GM19438 (cell line): ENCODE data around the gene LMNTD2.
A peak's percentile ranks its signal among the peaks of the same experiment; 100 is the strongest.

Experiments
- ATAC-seq: cut with Tn5 transposase; IDR thresholded peaks from one replicate; pipeline ENCODE4 v1.9.1; 2021; ENCODE audit warnings: low read depth; ENCODE audit not compliant: unreplicated experiment

LMNTD2 gene

DNA sequence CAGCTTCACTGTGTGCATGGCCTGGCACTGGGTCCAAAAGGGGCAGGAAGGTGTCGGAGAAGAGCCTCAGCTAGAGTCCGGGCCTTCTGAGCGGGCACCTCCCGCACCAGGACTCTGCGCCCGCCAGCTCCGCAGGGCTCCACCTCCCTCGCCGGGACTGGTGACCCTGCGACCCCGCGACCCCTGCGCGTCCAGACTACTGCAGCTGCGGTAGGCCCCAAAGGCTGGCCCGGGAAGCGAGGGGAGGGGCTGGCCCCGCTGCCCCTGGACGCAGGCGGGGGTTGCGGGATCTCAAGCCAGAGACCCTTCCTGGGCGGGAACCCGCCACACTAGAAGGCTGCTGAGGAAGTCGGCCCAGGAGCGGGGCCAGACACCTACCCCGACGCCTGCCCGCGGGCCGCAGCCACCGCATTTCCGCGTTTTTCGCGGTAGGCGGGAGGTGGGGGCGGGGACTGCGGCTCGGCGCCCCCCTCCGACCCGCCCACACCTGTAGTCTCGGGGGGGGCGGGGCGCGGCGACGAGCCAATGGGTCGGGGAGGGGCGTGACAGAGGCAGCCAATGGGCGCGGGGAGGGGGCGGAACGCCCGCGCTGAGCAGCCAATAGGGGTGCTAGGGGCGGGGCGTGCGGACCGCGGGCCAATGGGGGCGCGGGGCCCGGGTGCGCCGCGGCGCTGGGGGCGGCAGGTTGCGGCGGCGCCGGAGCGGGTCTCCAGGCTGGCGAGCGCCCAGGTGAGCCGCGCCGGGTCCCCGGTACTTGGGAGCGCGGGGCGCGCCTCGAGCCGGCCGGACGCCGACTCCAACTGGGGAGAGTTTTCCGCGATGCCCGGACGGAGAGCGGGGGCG lies at the start of gene LMNTD2, which contains the start of gene RASSF7:
Gene LMNTD2 (minus strand): TSS at position 434 of the 843 bp plus-strand sequence. CDS start 22 bp downstream, at position 412.
Gene RASSF7 (plus strand): TSS at position 666 of the 843 bp plus-strand sequence. CDS start 799 bp downstream, outside the sequence.
- peak; percentile 61 for ATAC-seq

GRCh38 chr11:609341-609811 lies 48.8 kb upstream of the LMNTD2 start:
- ATAC-seq, result no peak

GRCh38 chr11:608791-609251 lies 48.3 kb upstream of the LMNTD2 start:
- ATAC-seq, result no peak

DNA sequence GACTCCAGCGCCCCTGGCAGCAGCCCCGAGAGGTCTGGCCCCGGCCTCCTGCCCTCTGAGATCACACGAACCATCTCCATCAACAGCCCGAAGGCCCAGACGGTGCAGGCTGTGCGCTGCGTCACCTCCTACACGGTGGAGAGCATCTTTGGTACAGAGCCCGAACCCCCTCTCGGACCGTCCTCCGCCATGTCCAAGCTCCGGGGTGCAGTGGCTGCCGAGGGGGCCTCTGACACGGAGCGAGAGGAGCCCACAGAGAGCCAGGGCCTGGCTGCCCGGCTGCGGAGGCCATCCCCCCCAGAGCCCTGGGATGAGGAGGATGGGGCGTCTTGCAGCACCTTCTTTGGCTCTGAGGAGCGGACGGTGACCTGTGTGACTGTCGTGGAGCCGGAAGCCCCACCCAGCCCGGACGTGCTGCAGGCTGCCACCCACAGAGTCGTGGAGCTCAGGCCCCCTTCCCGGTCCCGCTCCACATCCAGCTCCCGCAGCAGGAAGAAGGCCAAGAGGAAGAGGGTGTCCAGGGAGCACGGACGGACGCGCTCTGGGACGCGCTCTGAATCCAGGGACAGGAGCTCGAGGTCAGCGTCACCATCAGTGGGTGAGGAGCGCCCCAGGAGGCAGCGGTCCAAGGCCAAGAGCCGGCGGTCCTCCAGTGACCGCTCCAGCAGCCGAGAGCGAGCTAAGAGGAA lies 47.6 kb upstream of the LMNTD2 start:
- ATAC-seq, result no peak

GRCh38 chr11:607020-607780 lies 46.7 kb upstream of the LMNTD2 start:
- ATAC-seq, result no peak

DNA sequence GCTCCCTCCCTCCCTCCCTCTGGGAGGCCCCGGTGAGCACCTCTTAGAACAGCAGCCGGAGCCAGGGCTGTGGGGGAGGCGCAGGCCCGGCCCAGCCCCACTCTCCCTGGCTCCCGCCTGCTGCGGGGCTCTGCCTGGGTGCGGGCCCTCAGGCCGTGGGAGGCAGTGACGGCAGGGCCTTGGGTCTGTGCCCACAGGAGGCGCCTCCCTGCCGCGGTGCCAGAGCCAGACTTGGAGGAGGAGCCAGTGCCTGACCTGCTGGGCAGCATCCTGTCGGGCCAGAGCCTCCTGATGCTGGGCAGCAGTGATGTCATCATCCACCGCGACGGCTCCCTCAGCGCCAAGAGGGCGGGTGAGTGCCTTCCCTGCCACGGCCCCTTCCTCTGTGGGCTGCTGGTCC lies 45.7 kb upstream of the LMNTD2 start:
- ATAC-seq, result no peak

GRCh38 chr11:605286-606129 lies 45.0 kb upstream of the LMNTD2 start:
- ATAC-seq, result no peak

DNA sequence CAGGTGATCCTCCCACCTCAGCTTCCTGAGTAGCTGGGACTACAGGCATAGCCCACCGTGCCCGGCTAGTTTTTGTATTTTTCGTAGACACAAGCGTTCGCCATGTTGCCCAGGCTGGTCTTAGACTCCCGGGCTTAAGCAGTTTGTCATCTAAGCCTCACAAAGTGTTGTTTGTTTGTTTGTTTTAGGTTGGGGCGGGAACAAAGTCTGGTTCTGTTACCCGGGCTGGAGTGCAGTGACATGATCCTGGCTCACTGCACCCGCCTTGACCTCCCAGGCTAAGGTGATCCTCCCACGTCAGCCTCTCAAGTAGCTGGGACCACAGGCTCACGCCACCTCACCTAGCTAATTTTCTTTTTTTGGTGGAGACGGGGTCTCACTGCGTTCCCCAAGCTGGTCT lies 42.6 kb upstream of the LMNTD2 start:
- ATAC-seq, result no peak

DNA sequence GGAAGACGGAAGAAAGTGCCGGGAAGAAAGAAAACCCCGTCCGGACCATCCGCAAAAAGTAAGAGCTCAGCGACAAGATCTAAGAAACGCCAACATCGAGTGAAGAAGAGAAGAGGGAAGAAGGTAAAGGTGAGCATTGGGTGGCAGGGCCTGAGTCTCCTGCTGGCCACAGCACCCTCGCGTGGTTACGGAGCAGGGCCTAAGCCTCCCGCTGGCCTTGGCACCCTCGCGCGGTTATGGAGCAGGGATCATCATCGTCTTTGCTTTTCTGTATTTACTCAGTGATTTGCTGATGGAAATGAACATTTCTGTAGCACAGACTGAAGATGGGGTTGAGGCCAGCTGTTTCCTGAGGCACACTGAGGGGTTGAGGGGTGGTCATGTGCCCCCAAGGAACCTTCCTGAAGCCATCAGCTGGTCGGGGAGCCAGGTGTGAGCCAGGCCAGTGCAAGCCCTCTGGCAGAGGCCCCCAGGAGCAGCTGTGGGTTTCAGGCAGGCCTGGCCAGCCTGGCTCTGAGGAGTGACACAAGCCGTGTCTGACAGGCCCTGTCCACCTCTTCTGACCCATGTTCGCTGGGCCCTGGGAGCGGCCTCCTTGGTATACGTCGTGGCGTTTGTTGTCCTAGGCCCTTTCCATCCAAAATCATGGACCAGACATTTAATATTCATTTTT lies 41.2 kb upstream of the LMNTD2 start:
- no peak for ATAC-seq

- ATAC-seq, result no peak
These were observed 37.6 kb upstream of the LMNTD2 start for GRCh38 chr11:598005-598680.

DNA sequence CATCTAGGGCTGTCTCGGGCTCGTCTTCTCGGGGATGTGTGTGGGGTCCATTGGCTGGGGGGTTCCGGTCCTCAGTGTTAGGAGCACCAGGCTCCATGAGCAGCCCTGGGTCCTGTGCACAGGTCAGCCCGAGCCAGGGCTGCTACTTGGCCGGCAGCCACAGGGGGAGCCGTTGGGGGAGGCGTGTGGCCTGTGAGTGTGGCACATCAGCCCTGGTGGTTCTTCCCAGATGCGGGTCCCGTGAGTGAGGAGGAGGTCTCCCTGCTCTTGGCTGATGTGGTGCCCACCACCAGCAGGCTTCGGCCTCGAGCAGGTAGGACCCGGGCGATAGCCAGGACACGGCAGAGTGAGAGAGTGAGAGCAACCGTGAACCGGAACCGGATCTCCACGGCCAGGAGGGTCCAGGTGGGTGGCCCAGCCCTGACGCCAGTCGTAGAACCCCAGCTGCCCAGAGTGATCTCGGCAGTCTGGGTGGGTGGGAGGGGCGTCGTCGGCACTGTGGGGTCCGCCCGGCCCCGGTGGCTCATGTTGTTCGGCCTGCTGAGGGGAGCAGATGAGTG lies 36.7 kb upstream of the LMNTD2 start:
- ATAC-seq, result no peak

DNA sequence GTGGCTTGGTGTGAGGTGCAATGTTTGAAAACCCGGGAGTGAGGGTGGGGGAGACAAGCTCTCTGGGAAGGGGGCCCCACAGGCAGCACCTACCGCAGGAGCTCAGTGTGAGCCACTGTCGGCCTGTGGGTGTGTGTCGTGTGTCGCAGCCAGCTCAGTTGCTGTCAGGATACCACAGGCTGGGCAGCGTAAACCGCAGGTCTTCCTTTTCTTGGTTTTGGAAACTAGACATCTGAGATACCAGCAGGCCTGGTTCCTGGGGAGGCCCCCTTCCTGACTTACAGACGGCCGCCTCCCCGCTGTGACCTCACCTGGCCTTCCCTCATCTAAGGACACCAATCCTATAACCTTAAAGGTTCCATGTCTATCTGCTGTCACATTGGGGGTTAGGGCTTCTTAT lies 35.8 kb upstream of the LMNTD2 start:
- no peak for ATAC-seq

DNA sequence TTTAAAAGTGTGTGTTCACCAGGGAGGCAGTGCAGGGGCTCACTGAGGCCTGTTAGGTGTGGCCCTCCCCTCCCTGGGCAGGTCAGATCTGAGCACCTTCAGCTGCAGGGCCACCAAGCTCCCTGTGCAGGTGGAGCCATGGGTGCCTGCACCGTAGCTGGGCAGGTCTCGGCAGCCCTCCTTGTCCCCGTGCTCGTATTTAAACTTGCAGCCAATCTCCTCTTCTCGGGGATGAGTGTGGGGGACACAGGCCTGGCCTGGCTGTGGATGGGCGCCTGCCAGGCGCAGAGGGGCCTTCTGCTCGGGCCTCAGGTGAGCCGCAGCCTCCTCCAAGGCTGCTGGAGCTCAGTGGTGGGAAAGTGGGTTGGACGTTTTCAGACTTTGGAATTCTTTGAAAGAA lies 34.9 kb upstream of the LMNTD2 start:
- no peak for ATAC-seq

DNA sequence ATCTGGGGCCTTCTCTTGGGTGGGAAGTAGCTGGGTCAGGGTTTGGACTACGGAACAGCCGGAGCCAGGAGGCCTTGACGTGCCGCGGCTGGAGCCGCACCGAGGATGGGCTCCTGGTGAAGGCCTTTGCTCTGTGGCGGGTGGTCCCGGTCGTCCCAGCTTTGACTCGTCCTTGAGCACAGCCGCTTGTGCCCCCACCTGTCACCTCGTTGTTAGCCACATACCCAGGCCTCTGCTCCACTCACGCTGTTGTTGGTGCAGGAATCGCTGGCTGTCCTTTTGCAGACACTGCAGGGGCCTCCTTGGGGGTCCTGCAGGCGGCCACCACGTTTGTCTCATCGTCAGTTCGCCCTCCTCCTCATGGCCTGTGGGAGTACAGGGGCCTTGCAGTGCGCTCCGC lies 32.8 kb upstream of the LMNTD2 start:
- no peak for ATAC-seq

- ATAC-seq, result no peak
These were observed 32.4 kb upstream of the LMNTD2 start for GRCh38 chr11:592918-593317.

- ATAC-seq, result no peak
These were observed 32.0 kb upstream of the LMNTD2 start for GRCh38 chr11:592501-592900.

DNA sequence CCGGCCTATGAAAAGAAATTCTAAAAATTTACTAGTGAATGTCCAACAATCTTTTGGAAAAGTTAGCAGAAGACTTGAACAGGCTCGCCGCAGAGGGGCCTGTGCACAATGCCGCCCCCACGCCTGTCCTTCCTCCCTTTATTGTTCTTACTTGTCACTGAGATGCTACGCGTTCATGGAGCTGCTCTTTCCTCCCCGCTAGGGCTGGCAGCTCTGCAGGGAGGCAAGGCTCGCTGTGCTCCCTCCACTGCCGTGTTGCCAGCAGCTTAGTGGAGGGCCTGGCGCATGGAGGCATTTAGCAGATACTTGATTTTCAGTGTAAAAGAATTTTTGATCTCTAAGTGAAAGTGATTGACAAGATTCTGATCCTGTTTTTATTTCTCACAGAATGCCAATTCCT lies 30.5 kb upstream of the LMNTD2 start:
- no peak for ATAC-seq

GRCh38 chr11:589798-590197 lies 29.3 kb upstream of the LMNTD2 start:
- ATAC-seq, result no peak

- ATAC-seq, result no peak
These were observed 27.4 kb upstream of the LMNTD2 start for GRCh38 chr11:587978-588380.
